HepG2 (cell line): ENCODE measurements around the gene KIAA1217. TPM values are rescaled to one million over a fixed set of nuclear protein-coding genes. Genes with fewer than 3 reads are reported as not detected.

ENCODE experiments used
- HMGXB3 ChIP-seq: sonication (generic); formaldehyde crosslinking; IDR thresholded peaks from 2 replicates; pipeline ENCODE4 v1.4.0; 2020; ENCODE audit warnings: missing genetic modification reagents, borderline replicate concordance
- HNF1A ChIP-seq, 2 experiments: sonication (generic) in 1 of 2; formaldehyde crosslinking in 1 of 2; IDR thresholded peaks; 2 replicates each; pipeline versions ENCODE4 v1.4.0 to v1.6.1; 2016 to 2020; ENCODE audit warnings: borderline replicate concordance in 1 of 2, low read depth in 1 of 2, mild to moderate bottlenecking in 1 of 2, missing genetic modification reagents in 1 of 2
- ZNF615 ChIP-seq: sonication (generic); formaldehyde crosslinking; IDR thresholded peaks from 2 replicates; pipeline ENCODE4 v1.5.0; 2020; ENCODE audit warnings: mild to moderate bottlenecking, missing genetic modification reagents, borderline replicate concordance
- polyA plus RNA-seq, 8 experiments: library from polyadenylated mRNA; depleted of rRNA in 3 of 8; stranded (reverse) in 7 of 8; unstranded in 1 of 8; fragments of >200 nt; fragmentation: Illumina TruSeq in 4 of 8; extraction: Trizol in 4 of 8; gene quantifications; 2 replicates each; pipeline versions ENCODE4 v1.2.1 to v1.2.3, GENCODE V29; 2011 to 2016; ENCODE audit warnings: low read depth in 4 of 8, missing spikeins in 1 of 8, mixed read lengths in 1 of 8; ENCODE audit not compliant: insufficient read depth in 1 of 8
- total RNA-seq, 5 experiments: library from RNA; depleted of rRNA; stranded (reverse); fragments of >200 nt; fragmentation: Illumina TruSeq; extraction: Trizol; gene quantifications; 2 replicates each; pipeline ENCODE4 v1.2.3, GENCODE V29; 2016; ENCODE audit warnings: low read depth in 1 of 5

Gene KIAA1217
- total and polyA plus RNA-seq, 2 of the 13 experiments (the other 11 are each of a cell fraction or from before 2014, with no cell fraction given): 4.6 to 10.9 TPM

- no peak for TF ChIP-seq HNF1A (IDR thresholded peaks at IDR 0.05; ENCODE audit: low read depth)
- TF ChIP-seq HNF1A (CRISPR knock-in tag; IDR thresholded peaks at IDR 0.05; ENCODE audit: borderline replicate concordance): no peak
- no peak for TF ChIP-seq ZNF615 (CRISPR knock-in tag)
- no peak for TF ChIP-seq HMGXB3 (CRISPR knock-in tag)
Measured at GRCh38 chr10:24256619-24257107, 47.7 kb downstream of the KIAA1217 start (continued).
